GM19328 (cell line): ENCODE results near the gene EFTUD2.
"Not testable (repeated sequence)": the region's sequence is repeated elsewhere in the genome, so short reads cannot be mapped to it uniquely, and the experiment has no call there.

Source experiments
- ATAC-seq: cut with Tn5 transposase; IDR thresholded peaks from one replicate; pipeline ENCODE4 v1.9.1; 2021; ENCODE audit warnings: mild to moderate bottlenecking, moderate library complexity; ENCODE audit not compliant: unreplicated experiment

EFTUD2 gene

DNA sequence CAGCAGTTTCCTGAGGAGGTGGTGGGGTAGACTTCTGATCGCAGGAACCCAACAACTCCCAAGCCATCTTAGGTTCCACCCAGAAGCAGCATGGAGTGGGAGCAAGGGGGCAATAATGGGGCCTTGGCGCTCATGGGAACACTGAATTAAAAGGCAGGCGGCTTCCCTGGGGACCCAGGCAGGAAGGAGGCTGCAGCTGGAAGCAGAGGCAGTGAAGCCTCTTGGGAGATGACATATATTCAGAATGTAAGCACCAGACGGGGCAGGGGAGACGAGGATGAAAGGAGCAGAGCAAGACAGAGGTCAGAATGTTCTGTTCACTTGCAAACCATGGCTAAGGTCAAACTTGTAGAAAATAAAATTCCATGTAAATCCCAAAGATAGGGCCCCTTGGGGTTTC is 48.6 kb downstream of the EFTUD2 start:
- ATAC-seq, result no peak

DNA sequence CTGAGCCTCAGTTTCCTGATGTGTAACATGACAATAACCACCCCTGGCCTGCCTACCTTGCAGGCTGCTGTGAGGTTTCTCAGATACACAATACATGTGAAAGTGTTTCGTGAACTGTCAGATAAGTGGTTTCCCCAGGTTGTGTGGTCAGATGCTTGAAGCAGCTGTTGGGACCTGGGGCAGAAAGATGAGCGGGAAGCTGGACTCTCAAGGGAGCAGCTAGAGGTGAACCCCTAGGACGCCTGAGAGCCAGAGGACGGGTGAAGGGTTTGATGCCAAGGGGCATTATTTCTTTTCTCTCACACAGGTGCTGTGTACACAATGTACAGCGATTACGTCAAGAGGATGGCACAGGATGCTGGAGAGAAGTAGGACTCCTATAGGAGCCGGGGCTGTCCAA is 49.2 kb downstream of the EFTUD2 start:
- no peak for ATAC-seq

- no peak for ATAC-seq
Observed at GRCh38 chr17:44848961-44849489, 50.2 kb downstream of the EFTUD2 start.

- ATAC-seq, result no peak
Observed at GRCh38 chr17:44848257-44848795, 50.9 kb downstream of the EFTUD2 start.

- ATAC-seq, result no peak
Observed at GRCh38 chr17:44847586-44847985, 51.7 kb downstream of the EFTUD2 start, which contains the start of gene HIGD1B. Gene HIGD1B (plus strand): TSS chr17:44847883. CDS start chr17:44848153, 270 bp downstream.

- ATAC-seq, result no peak
Observed at GRCh38 chr17:44846206-44846605, 53.0 kb downstream of the EFTUD2 start.

DNA sequence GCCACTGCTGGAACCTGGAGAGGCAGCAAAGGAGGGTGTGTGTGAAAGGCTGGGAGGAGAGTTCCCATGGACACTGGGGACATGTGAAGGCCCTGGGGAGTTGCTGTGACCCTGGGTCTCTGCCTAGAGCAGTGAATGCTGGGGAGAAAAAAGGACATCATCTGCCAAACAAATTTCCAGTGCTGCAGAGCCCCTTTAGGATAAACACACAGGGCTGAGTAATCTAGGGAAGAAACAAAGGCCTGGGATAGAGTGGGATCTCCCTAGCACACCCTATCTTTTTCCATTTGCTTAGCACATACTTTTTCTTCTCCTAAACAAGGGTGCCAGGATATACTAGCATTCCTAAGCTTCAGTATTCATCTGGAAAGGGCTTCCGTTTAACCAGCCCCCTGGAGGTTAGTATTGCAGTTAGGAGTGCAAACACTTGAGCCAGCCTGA is 54.8 kb downstream of the EFTUD2 start:
- no peak for ATAC-seq

- ATAC-seq, result no peak
Observed at GRCh38 chr17:44842748-44843147, 56.5 kb downstream of the EFTUD2 start.

DNA sequence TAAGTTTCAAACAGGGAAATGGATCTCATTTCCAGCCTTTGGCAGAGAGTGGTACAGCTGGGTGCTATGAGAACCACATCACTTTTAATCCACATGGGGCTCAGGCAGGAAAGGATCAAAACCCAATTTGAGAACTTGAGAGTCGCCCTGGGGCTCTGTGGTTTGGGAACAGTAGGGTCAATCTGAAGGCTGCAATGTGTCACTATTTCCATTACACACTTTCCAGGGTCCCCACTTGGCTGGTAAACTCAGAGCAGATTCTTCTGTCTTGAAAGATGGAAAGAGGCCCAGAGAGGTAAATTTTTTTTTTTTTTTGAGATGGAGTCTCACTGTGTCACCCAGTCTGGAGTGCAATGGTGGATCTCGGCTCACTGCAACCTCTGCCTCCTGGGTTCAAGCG is 58.3 kb downstream of the EFTUD2 start:
- ATAC-seq, result no peak

DNA sequence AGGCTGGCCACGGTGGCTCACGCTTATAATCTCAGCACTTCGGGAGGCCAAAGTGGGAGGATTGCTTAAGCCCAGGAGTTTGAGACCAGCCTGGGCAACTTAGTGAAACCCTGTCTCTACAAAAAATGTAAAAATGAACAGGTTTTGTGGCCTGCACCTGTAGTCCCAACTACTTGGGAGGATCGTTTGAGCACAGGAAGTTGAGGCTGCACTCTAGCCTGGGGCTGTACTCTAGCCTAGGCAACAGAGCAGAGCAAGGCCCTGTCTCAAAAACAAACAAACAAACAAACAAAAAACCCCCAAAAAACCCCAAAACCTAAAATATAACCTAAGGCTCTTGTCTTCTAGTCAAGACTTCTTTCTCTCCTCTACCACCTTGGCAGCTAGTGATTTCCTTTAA is 59.0 kb downstream of the EFTUD2 start:
- no peak for ATAC-seq

- ATAC-seq, result no peak
Observed at GRCh38 chr17:44837196-44837595, 62.0 kb downstream of the EFTUD2 start.

- ATAC-seq, result no peak
Observed at GRCh38 chr17:44832805-44833204, 66.4 kb downstream of the EFTUD2 start.

- ATAC-seq, result no peak
Observed at GRCh38 chr17:44831371-44831770, 67.9 kb downstream of the EFTUD2 start.

DNA sequence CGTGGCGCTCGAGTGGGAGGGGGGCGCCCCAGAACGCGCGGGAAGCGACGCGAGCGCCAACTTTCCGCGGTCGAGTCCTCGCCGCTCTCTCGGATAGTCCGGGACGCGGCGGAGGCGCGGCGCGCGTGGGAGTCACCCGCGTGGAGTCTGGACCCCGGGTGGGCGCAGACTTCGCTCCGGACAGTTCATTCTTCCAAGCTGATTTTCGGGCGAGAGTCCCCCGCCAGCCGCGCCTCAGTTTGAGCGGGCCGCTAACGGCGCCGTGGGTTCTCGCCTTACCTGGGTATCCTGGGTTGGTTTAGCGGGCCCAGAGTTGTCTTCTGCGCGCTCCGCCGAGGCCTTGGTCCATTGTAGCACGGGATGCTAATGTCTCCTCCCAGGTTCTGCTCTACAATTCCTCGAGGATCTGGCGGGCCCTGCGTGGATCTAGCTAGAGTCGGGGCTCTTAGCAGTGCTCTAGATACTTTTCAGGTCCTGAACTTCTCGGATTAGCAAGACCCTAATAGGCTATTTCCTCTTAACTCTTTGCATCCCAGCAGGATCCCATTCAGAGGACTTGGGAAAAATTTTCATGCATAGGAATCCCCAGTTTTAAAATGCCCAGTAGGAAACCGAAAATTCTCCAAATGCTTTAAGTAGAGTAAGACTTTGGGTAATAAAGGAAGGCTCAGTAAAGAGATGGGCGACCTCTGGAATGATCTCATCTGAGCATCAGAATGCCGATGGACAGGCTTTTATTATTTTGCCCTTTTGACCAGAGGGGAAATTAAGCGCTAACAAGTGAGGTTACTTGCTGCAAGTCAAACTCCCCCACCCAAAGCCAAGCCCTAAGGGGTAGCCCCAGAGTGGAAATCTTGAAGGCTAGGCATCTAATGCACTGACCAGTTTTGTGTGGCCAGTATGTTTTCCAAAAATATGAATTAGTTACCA is 68.6 kb downstream of the EFTUD2 start:
- no peak for ATAC-seq

GRCh38 chr17:44829523-44830358 is 69.5 kb downstream of the EFTUD2 start, which contains the start of gene GJC1:
Gene GJC1 (minus strand): TSS chr17:44830287. CDS start chr17:44805817, 24,470 bp downstream.
- no peak for ATAC-seq

DNA sequence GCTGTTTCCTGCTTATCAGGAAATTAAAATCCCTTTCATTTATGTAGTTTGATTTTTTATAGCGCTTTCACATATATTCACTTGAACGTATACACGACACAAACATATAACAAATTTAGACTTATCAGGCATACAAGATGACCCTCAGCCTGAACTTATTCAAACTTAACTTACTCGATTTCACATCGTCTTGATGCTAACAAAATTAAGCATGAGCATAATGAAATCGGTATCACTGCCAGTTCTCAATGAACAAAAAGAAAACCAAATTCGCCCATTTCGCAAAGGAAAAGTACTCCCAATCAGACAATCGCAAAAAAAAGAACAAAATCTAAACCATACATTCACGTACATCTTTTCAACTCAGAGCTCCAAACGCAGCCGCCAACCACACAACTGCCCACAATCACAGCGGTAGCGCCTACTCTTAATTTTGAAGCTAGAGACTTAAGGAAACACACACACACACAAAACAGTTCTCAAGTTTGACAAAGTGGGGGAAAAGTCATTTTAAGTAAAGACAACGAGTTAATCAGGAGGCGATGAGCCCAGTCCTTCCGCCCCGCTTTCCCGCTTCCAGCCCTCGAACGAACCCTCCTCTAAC is 70.2 kb downstream of the EFTUD2 start:
- ATAC-seq, result no peak

DNA sequence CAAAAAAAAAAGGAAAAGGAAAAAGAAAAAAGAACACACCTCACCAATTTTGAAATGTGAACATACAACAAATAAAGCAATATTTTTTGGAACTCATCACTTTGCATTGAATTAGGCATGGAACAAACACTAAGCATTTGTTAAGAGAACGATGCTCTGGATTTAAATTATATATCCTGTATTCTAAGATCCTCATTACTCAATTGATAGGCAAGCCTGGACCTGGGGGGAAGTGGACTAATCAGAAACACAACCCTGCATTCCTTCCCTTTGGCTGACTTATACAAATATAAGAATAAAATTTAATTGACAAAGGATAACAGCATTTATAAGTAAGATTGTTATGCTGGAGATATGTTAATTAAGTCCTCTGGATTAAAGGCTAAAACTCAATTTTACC is 71.4 kb downstream of the EFTUD2 start:
- ATAC-seq, result no peak

GRCh38 chr17:44826123-44826790 is 73.0 kb downstream of the EFTUD2 start:
- ATAC-seq, result no peak

GRCh38 chr17:44825236-44825635 is 74.0 kb downstream of the EFTUD2 start:
- not testable (repeated sequence) for ATAC-seq

DNA sequence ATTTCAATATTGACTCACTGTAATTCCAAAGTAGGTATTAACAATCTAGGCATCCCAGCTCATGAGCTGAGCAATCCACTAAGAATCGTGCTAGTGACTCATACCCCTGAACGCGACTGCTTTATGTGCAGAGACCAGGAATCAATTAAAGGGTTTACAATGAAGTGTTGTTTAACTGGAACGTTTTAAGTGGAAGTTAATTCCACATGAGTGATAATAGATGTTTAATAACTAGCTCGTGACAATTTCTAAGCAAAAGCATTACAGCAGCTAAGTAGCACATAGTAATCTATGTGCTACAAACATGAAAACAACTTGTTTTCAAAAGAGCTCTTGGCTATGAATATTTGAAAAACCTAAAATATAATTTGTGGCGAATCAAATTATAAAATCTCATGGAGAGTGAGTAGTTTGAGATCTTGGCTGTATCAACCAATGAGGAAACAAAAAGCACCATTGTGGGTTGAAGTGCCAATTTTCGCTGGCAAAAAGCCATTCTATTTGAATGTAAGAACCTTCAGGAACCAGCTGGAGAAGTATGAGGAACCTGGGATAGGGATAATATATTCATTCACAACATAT is 78.5 kb downstream of the EFTUD2 start:
- ATAC-seq, result no peak
